GM12878 (cell line): ENCODE results near the gene KRT80. TPM values are rescaled to one million over a fixed set of nuclear protein-coding genes. Genes with fewer than 3 reads are reported as not detected.

Source experiments
- ATAC-seq: fragments of 200-7000 bp; cut with Tn5 transposase; 3 replicates; pipeline ENCODE4 v1.9.1; 2020; ENCODE audit warnings: mild to moderate bottlenecking, moderate library complexity
- BruUV-seq: library from RNA; stranded (reverse); fragments of 400-500 nt; replicated peaks from 2 replicates; lab custom pipeline; 2021; lab: Mats Ljungman, UMichigan
- CTCF ChIA-PET: fragments of 300-600 bp; sonication (Branson Sonifier 250); formaldehyde crosslinking; extraction: SDS; loops from one replicate; lab custom pipeline; 2021; ENCODE audit warnings: inconsistent platforms; lab: Yijun Ruan, JAX
- POLR2A ChIA-PET: fragments of 350-600 bp; formaldehyde crosslinking; extraction: SDS; loops from one replicate; lab custom pipeline; 2021; ENCODE audit warnings: inconsistent platforms; lab: Charles Lee
- RAD21 ChIA-PET: fragments of 300-600 bp; sonication (Branson Sonifier 250); formaldehyde crosslinking; loops from one replicate; lab custom pipeline; 2023; ENCODE audit warnings: antibody characterized with exemption; ENCODE audit not compliant: unreplicated experiment; lab: Charles Lee
- SMC1A ChIA-PET: fragments of 300-600 bp; sonication (Branson Sonifier 250); formaldehyde crosslinking; loops from one replicate; lab custom pipeline; 2023; ENCODE audit not compliant: unreplicated experiment, uncharacterized antibody; lab: Charles Lee
- DNase-seq: peaks from one replicate; pipeline ENCODE4 v3.0.0-alpha.2; 2011; ENCODE audit warnings: low read depth, low spot score
- FAIRE-seq: peaks from 3 replicates; lab custom pipeline; 2011; peaks lifted over from hg19 to GRCh38; lab: Jason Lieb, UNC
- H2AFZ ChIP-seq: 2 replicates; pipeline ENCODE4 v1.6.0; 2011; ENCODE audit warnings: low read depth, low read length, control low read depth; ENCODE audit not compliant: control insufficient read depth
- H3K27ac ChIP-seq: 2 replicates; pipeline ENCODE4 v1.5.1; 2011; ENCODE audit warnings: control low read depth; ENCODE audit not compliant: control insufficient read depth, insufficient read depth
- H3K27me3 ChIP-seq, 2 experiments: replicated peaks in 1 of 2; 2 replicates each; pipeline versions ENCODE4 v1.6.0 to v1.6.1; 2011; ENCODE audit warnings: low read length in 1 of 2; ENCODE audit not compliant: control insufficient read depth in 2 of 2, insufficient read depth in 2 of 2
- H3K36me3 ChIP-seq, 2 experiments: 2 replicates each; pipeline ENCODE4 v1.5.1; 2011; ENCODE audit warnings: low read length in 1 of 2; ENCODE audit not compliant: control insufficient read depth in 2 of 2, insufficient read depth in 2 of 2
- H3K4me1 ChIP-seq: 2 replicates; pipeline ENCODE4 v1.6.1; 2011; ENCODE audit warnings: mild to moderate bottlenecking, low read length, moderate library complexity, mixed read lengths; ENCODE audit not compliant: control insufficient read depth, insufficient read depth
- H3K4me2 ChIP-seq: 2 replicates; pipeline ENCODE4 v1.6.0; 2011; ENCODE audit warnings: control low read depth; ENCODE audit not compliant: control insufficient read depth, insufficient read depth
- H3K4me3 ChIP-seq: fragments of 200-600 bp; sonication (generic); 2 replicates; pipeline ENCODE4 v1.5.1; 2016
- H3K79me2 ChIP-seq: 2 replicates; pipeline ENCODE4 v1.6.0; 2011; ENCODE audit warnings: low read length; ENCODE audit not compliant: control insufficient read depth, insufficient read depth
- H3K9ac ChIP-seq: 2 replicates; pipeline ENCODE4 v1.8.0; 2011; ENCODE audit warnings: low read length, control low read depth, mixed read lengths; ENCODE audit not compliant: control insufficient read depth, insufficient read depth
- H3K9me3 ChIP-seq: replicated peaks from 3 replicates; pipeline ENCODE4 v1.5.1; 2011; ENCODE audit warnings: mild to moderate bottlenecking, low read length; ENCODE audit not compliant: control insufficient read depth, insufficient read depth
- H4K20me1 ChIP-seq: 2 replicates; pipeline ENCODE4 v1.6.0; 2011; ENCODE audit not compliant: control insufficient read depth, insufficient read depth
- CHD4 ChIP-seq: fragments of 200-600 bp; sonication (generic); IDR thresholded peaks from 2 replicates; pipeline ENCODE4 v1.6.1; 2016; ENCODE audit warnings: mild to moderate bottlenecking
- HDGF ChIP-seq: fragments of 450-650 bp; IDR thresholded peaks from 2 replicates; pipeline ENCODE4 v1.6.1; 2016; ENCODE audit warnings: antibody characterized with exemption
- HSF1 ChIP-seq: fragments of 150-350 bp; IDR thresholded peaks from 2 replicates; pipeline ENCODE4 v1.6.1; 2014; ENCODE audit warnings: mild to moderate bottlenecking, low read depth, low read length
- IRF4 ChIP-seq: IDR thresholded peaks from 2 replicates; pipeline ENCODE4 v1.6.1; 2011; ENCODE audit warnings: low read depth, low read length
- KDM1A ChIP-seq: fragments of 200-600 bp; sonication (generic); IDR thresholded peaks from 2 replicates; pipeline ENCODE4 v1.6.1; 2016; ENCODE audit warnings: borderline replicate concordance
- MLLT1 ChIP-seq: fragments of 450-650 bp; IDR thresholded peaks from 2 replicates; pipeline ENCODE4 v1.6.1; 2016; ENCODE audit warnings: mild to moderate bottlenecking
- NFYA ChIP-seq: IDR thresholded peaks from 2 replicates; pipeline ENCODE4 v1.6.1; 2011; ENCODE audit warnings: low read depth, mild to moderate bottlenecking, low read length, improper control_type of control experiment, borderline replicate concordance
- PAX8 ChIP-seq: fragments of 450-650 bp; IDR thresholded peaks from 2 replicates; pipeline ENCODE4 v1.6.1; 2017; ENCODE audit warnings: mild to moderate bottlenecking, moderate library complexity
- POU2F2 ChIP-seq: IDR thresholded peaks from 3 replicates; pipeline ENCODE4 v1.6.1; 2011; ENCODE audit warnings: low read depth, mild to moderate bottlenecking, low read length, borderline replicate concordance
- RCOR1 ChIP-seq: conservative IDR thresholded peaks from 2 replicates; pipeline ENCODE4 v1.6.1; 2012; ENCODE audit warnings: low read depth, low read length, improper control_type of control experiment
- REST ChIP-seq: IDR thresholded peaks from 2 replicates; pipeline ENCODE4 v1.6.1; 2012; ENCODE audit warnings: mild to moderate bottlenecking, low read depth, low read length
- RUNX3 ChIP-seq: IDR thresholded peaks from 2 replicates; pipeline ENCODE4 v1.6.1; 2012; ENCODE audit warnings: low read length, inconsistent platforms
- SREBF2 ChIP-seq: IDR thresholded peaks from 2 replicates; pipeline ENCODE4 v1.6.1; 2012; ENCODE audit warnings: mild to moderate bottlenecking, low read length
- ZBTB40 ChIP-seq: fragments of 450-650 bp; IDR thresholded peaks from 2 replicates; pipeline ENCODE4 v1.6.1; 2016; ENCODE audit warnings: mild to moderate bottlenecking, moderate library complexity, borderline replicate concordance
- WGBS: methylation state at CpG from one replicate; pipeline ENCODE4 v1.1.6; 2016; ENCODE audit warnings: low lambda C conversion rate; ENCODE audit not compliant: insufficient replicate concordance, insufficient coverage; ENCODE audit errors: missing lambda C conversion rate; 5-methylcytosine and 5-hydroxymethylcytosine counted together
- in situ Hi-C: fragments of 300-500 bp; cut with MboI; formaldehyde crosslinking; loops from 9 replicates; pipeline ENCODE4 v1.14.3; 2018; ENCODE audit warnings: mixed read lengths
- intact Hi-C: fragments of 100-400 bp; cut with micrococcal nuclease; formaldehyde crosslinking; loops from one replicate; pipeline ENCODE4 v1.14.2; 2022; ENCODE audit not compliant: unreplicated experiment
- polyA plus RNA-seq, 11 experiments: library from polyadenylated mRNA; depleted of rRNA in 4 of 11; unstranded in 6 of 11; stranded (reverse) in 5 of 11; fragments of >200 nt; fragmentation: Nextera tagmentation in 4 of 11; fragmentation: Illumina TruSeq in 1 of 11; extraction: Ambion mirVana in 4 of 11; extraction: Trizol in 1 of 11; gene quantifications; 1 replicate in 1 of 11; 2 replicates in 10 of 11; pipeline versions ENCODE4 v1.2.1 to v1.2.3, GENCODE V29; 2011 to 2016; ENCODE audit warnings: inconsistent platforms in 2 of 11, missing spikeins in 2 of 11, low read depth in 1 of 11
- total RNA-seq, 4 experiments: library from RNA; depleted of rRNA in 3 of 4; stranded (reverse); fragments of >200 nt in 3 of 4; fragmentation: Illumina TruSeq in 1 of 4; extraction: Trizol in 1 of 4; gene quantifications; 2 replicates each; pipeline versions ENCODE4 v1.2.1 to v1.2.3, GENCODE V29; 2013 to 2021

KRT80 gene
- total and polyA plus RNA-seq, 10 of the 15 experiments (the other 5 are each of a cell fraction or from before 2014, with no cell fraction given) = 0.01 TPM; not detected in 9

- WGBS = 42% methylated on average over 18 of the region's 18 CpGs
- FAIRE-seq = no peak
- no peak for DNase-seq
- no peaks in the 10 kb centered on the region for H3K79me2 ChIP-seq
- no peak overlapping the region for H2AFZ ChIP-seq
- H3K9me3 ChIP-seq = no peaks in the 10 kb centered on the region
- intact Hi-C loops = no loop called here
- ChIA-PET POLR2A (no interaction called here), RAD21 (no interaction called here), CTCF (no interaction called here), SMC1A (no interaction called here)
- H3K36me3 ChIP-seq = no peaks in the 10 kb centered on the region; a peak in 1 of 4 replicates
- H3K4me2 ChIP-seq = no peak overlapping the region
- in situ Hi-C loops = no loop called here
- no peak overlapping the region for H3K9ac ChIP-seq
- no TSS peak for BruUV-seq
- H4K20me1 ChIP-seq = no peaks in the 10 kb centered on the region
- H3K4me1 ChIP-seq = no peaks in the 10 kb centered on the region
- no peak for ATAC-seq
- H3K27ac ChIP-seq = no peak overlapping the region
- H3K27me3 ChIP-seq = peaks cover 3% of the 10 kb centered on the region in 2 experiments; a peak in 2 of 4 replicates
- no peak overlapping the region for H3K4me3 ChIP-seq
- TF ChIP-seq MLLT1 = no peak
- TF ChIP-seq RCOR1 = no peak
- no peak for TF ChIP-seq CHD4
- TF ChIP-seq RUNX3 = no peak
- no peak for TF ChIP-seq PAX8
- no peak for TF ChIP-seq HDGF
- TF ChIP-seq SREBF2 = no peak
- TF ChIP-seq REST = no peak
- TF ChIP-seq KDM1A = no peak
- TF ChIP-seq POU2F2 = no peak
- no peak for TF ChIP-seq HSF1
- TF ChIP-seq ZBTB40 = no peak
- TF ChIP-seq NFYA = no peak
- TF ChIP-seq IRF4 = no peak
Measured at GRCh38 chr12:52204095-52204930, 12.5 kb upstream of the KRT80 start.
